Cardiac fibroblast (primary cell): ENCODE results near the gene PLD1.

Source experiments
- DNase-seq, 2 donors: peaks; one replicate each; pipeline versions ENCODE4 v3.0.0 to v3.0.0-alpha.2; 2010; ENCODE audit warnings: low read depth in 2 of 2
- H3K4me3 ChIP-seq, 2 donors: replicated peaks in 1 of 2; 1 replicate in 1 of 2; 2 replicates in 1 of 2; pipeline ENCODE4 v1.5.1; 2011; ENCODE audit warnings: low read depth in 2 of 2, low read length in 2 of 2, mild to moderate bottlenecking in 2 of 2, moderate library complexity in 1 of 2
- CTCF ChIP-seq: IDR thresholded peaks from one replicate; pipeline ENCODE4 v1.5.1; 2011; ENCODE audit warnings: low read depth, mild to moderate bottlenecking, low read length, inconsistent platforms

The PLD1 gene

GRCh38 chr3:171827385-171827784 is 17.1 kb upstream of the PLD1 start:
- DNase-seq: no peak

GRCh38 chr3:171825222-171825828 is 15.0 kb upstream of the PLD1 start:
- no peak for TF ChIP-seq CTCF
- no peak overlapping the region for H3K4me3 ChIP-seq
- DNase-seq: peak; percentile 93 to 97

More at GRCh38 chr3:171827385-171827784, 17.1 kb upstream of the PLD1 start:
- no peak for TF ChIP-seq CTCF
- H3K4me3 ChIP-seq: no peak overlapping the region

GRCh38 chr3:171824824-171825221 is 14.5 kb upstream of the PLD1 start:
- no peak for TF ChIP-seq CTCF
- DNase-seq: peak; percentile 57 to 79
- H3K4me3 ChIP-seq: no peak overlapping the region

GRCh38 chr3:171824116-171824515 is 13.8 kb upstream of the PLD1 start:
- no peak overlapping the region for H3K4me3 ChIP-seq
- no peak for DNase-seq
- no peak for TF ChIP-seq CTCF

- no peak for TF ChIP-seq CTCF
- H3K4me3 ChIP-seq: no peak overlapping the region
- no peak for DNase-seq
These were observed 12.3 kb upstream of the PLD1 start for GRCh38 chr3:171822431-171823106.

- no peak overlapping the region for H3K4me3 ChIP-seq
- DNase-seq: no peak
- no peak for TF ChIP-seq CTCF
These were observed 11.6 kb upstream of the PLD1 start for GRCh38 chr3:171821778-171822358.
